ENCODE data around the gene PRR33.

DNA sequence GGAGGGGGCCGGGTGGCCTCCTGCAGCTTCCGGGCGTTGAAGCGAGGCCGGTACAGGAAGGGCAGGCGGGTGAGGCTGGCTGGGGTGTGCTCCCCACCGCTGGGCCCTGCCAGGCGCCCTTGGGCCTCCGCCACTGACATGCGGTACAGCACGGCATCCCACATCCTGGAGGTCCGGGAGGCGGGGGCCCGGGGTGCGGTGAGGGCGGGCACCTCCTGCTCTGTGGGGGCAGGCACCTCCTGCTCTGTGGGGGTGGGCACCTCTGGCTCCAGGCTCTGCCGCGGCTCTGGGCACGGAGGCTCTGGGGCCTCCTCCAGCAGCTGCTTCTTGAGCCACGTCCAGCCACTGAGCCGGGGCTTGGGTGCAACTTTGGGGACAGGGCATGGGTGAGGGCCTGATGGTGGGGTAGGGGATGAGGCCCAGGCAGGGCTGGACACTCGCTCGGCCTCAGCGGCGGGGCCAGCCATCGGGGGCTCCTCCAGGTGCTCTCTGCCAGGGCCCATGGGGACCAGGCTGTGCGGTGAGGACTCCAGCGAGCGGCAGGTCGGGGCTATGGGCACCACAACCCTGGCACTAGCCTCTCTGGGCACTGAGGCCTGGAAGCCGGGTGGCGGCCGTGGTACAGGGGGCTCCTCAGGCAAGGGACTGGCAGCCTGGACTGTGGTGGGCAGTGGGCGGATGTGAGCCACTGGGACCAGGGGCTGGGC is 2.3 kb downstream of the PRR33 start:
- TF ChIP-seq, protein P1, sequence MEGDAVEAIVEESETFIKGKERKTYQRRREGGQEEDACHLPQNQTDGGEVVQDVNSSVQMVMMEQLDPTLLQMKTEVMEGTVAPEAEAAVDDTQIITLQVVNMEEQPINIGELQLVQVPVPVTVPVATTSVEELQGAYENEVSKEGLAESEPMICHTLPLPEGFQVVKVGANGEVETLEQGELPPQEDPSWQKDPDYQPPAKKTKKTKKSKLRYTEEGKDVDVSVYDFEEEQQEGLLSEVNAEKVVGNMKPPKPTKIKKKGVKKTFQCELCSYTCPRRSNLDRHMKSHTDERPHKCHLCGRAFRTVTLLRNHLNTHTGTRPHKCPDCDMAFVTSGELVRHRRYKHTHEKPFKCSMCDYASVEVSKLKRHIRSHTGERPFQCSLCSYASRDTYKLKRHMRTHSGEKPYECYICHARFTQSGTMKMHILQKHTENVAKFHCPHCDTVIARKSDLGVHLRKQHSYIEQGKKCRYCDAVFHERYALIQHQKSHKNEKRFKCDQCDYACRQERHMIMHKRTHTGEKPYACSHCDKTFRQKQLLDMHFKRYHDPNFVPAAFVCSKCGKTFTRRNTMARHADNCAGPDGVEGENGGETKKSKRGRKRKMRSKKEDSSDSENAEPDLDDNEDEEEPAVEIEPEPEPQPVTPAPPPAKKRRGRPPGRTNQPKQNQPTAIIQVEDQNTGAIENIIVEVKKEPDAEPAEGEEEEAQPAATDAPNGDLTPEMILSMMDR (IDR thresholded peaks at IDR 0.05) = no peak
- TF ChIP-seq POLR2AphosphoS5 (IDR thresholded peaks at IDR 0.05) = no peak

Measured in sigmoid colon (tissue), 4 donors.